Brain microvascular endothelial cell (primary cell): ENCODE results near the gene MIGA2.

Experiments
- DNase-seq: peaks from one replicate; pipeline ENCODE4 v3.0.0-alpha.2; 2020
- H3K27ac ChIP-seq: fragments of 250-450 bp; sonication (Bioruptor Pico); 2 replicates; pipeline ENCODE4 v1.5.1; 2020; ENCODE audit warnings: mild to moderate bottlenecking, moderate library complexity
- H3K27me3 ChIP-seq: fragments of 250-450 bp; sonication (Bioruptor Pico); replicated peaks from 2 replicates; pipeline ENCODE4 v1.5.1; 2020; ENCODE audit warnings: mild to moderate bottlenecking
- H3K36me3 ChIP-seq: fragments of 250-450 bp; sonication (Bioruptor Pico); replicated peaks from 2 replicates; pipeline ENCODE4 v1.5.1; 2020; ENCODE audit warnings: mild to moderate bottlenecking
- H3K4me3 ChIP-seq: 2 replicates; pipeline ENCODE4 v1.5.1; 2011; ENCODE audit warnings: low read depth, mild to moderate bottlenecking, control low read depth, low read length, moderate library complexity
- CTCF ChIP-seq: IDR thresholded peaks from 2 replicates; pipeline ENCODE4 v1.5.1; 2011; ENCODE audit warnings: low read depth, mild to moderate bottlenecking, moderate library complexity, low read length, control low read depth, inconsistent platforms; ENCODE audit errors: missing control alignments
- in situ Hi-C: cut with HindIII; loops from 2 replicates; pipeline ENCODE4 v1.10.0; 2017; ENCODE audit warnings: low sequenced_read_pairs, low pct_ligation_motif_present

The MIGA2 gene

DNA sequence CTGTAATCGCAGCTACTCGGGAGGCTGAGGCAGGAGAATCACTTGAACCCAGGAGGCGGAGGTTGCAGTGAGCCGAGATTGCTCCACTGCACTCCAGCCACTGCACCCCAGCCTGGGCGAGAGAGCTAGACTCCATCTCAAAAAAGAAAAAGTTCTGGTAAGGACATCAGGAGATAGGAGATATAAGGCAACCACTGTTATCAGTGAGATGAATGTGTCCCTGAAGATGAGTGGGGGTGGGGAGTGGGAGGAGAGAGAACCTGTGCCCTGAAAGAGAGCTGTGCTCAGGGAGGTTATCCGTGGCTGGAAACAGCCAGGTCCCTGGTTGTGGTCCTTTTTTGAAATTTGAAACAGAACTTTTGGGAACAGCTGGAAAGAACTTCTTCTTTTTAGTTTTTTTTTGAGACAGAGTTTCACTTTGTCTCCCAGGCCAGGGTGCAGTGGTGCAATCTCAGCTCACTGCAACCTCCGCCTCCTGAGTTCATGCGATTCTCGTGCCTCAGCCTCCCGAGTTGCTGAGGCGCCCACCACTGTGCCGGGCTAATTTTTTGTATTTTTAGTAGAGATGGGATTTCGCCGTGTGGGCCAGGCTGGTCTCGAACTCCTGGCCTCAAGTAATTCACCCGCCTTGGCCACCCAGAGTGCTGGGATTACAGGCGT lies 77.3 kb downstream of the MIGA2 start:
- in situ Hi-C loops, result no loop called here
- H3K27me3 ChIP-seq, result no peaks in the 10 kb centered on the region
- TF ChIP-seq CTCF, result no peak
- no peaks in the 10 kb centered on the region for H3K36me3 ChIP-seq
- DNase-seq, result no peak
- H3K27ac ChIP-seq, result no peak overlapping the region
- H3K4me3 ChIP-seq, result no peak overlapping the region

DNA sequence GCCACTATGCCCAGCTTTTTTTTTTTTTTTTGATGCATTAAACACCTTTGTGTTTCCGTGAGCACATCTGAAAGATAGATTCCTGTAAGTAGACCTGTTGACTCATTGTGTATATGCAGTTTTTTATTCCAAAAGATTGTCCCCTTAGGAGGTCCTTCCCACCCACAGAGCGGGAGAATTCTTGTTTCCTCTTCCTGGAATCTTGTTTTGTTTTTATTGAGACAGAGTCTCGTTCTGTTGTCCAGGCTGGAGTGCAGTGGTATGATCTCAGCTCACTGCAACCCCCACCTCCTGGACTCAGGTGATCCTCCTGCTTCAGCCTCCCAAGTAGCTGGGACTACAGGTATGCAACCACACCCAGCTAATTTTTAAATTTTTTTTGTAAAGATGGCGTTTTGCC lies 82.4 kb downstream of the MIGA2 start:
- no peak for TF ChIP-seq CTCF
- H3K36me3 ChIP-seq, result peaks cover 21% of the 10 kb centered on the region
- H3K4me3 ChIP-seq, result no peak overlapping the region
- DNase-seq, result no peak
- no peaks in the 10 kb centered on the region for H3K27me3 ChIP-seq
- in situ Hi-C loops, result no loop called here
- no peak overlapping the region for H3K27ac ChIP-seq

- Histone ChIP-seq H3K27ac (no peak overlapping the region), H3K27me3 (no peaks in the 10 kb centered on the region), H3K4me3 (no peak overlapping the region), H3K36me3 (peaks cover 21% of the 10 kb centered on the region)
- no peak for TF ChIP-seq CTCF
- no peak for DNase-seq
- in situ Hi-C loops, result no loop called here
Observed at GRCh38 chr9:129121483-129121882, 85.1 kb downstream of the MIGA2 start.
